Kidney tubule cell (primary cell): ENCODE data around the gene PTPRU.

Experiments
- DNase-seq: peaks from one replicate; pipeline ENCODE4 v3.0.0-alpha.2; 2018; ENCODE audit warnings: low spot score

Gene PTPRU

GRCh38 chr1:29267321-29268070, 31.2 kb downstream of the PTPRU start:
- no peak for DNase-seq

GRCh38 chr1:29269382-29269781, 33.1 kb downstream of the PTPRU start:
- no peak for DNase-seq

- no peak for DNase-seq
Observed at GRCh38 chr1:29270929-29271521, 34.7 kb downstream of the PTPRU start.

- DNase-seq: peak; percentile 62
Observed at GRCh38 chr1:29271724-29272123, 35.4 kb downstream of the PTPRU start.

- DNase-seq: no peak
Observed at GRCh38 chr1:29272147-29272907, 36.0 kb downstream of the PTPRU start.

GRCh38 chr1:29275435-29275834, 39.1 kb downstream of the PTPRU start:
- no peak for DNase-seq

GRCh38 chr1:29278124-29278523, 41.8 kb downstream of the PTPRU start:
- DNase-seq: no peak

- no peak for DNase-seq
Observed at GRCh38 chr1:29279406-29279805, 43.1 kb downstream of the PTPRU start.

GRCh38 chr1:29279951-29280391, 43.6 kb downstream of the PTPRU start:
- no peak for DNase-seq

GRCh38 chr1:29280409-29281131, 44.2 kb downstream of the PTPRU start:
- DNase-seq: peak; percentile 40

GRCh38 chr1:29281571-29281970, 45.2 kb downstream of the PTPRU start:
- no peak for DNase-seq

- no peak for DNase-seq
Observed at GRCh38 chr1:29282135-29282923, 46.0 kb downstream of the PTPRU start.

GRCh38 chr1:29282924-29283803, 46.8 kb downstream of the PTPRU start:
- peak; percentile 28 for DNase-seq

GRCh38 chr1:29283804-29284195, 47.5 kb downstream of the PTPRU start:
- no peak for DNase-seq

- DNase-seq: no peak
Observed at GRCh38 chr1:29284286-29284960, 48.1 kb downstream of the PTPRU start.

- no peak for DNase-seq
Observed at GRCh38 chr1:29284961-29285560, 48.7 kb downstream of the PTPRU start.

- DNase-seq: no peak
Observed at GRCh38 chr1:29285771-29286170, 49.4 kb downstream of the PTPRU start.

- DNase-seq: no peak
Observed at GRCh38 chr1:29286194-29286767, 50.0 kb downstream of the PTPRU start.

- DNase-seq: no peak
Observed at GRCh38 chr1:29289493-29289892, 53.2 kb downstream of the PTPRU start.
